ENCODE data around the gene ALAS1. TPM values are rescaled to one million over a fixed set of nuclear protein-coding genes. Genes with fewer than 3 reads are reported as not detected.
A peak's percentile ranks its signal among the peaks of the same experiment; 100 is the strongest.

The ALAS1 gene
- total and polyA plus RNA-seq, 9 of the 15 experiments (the other 6 are each of a cell fraction or from before 2014, with no cell fraction given) = 21.4 to 49.5 (median 34.4) TPM

- Histone ChIP-seq H3K4me2 (ENCODE audit: insufficient read depth, low read length) (peak overlapping the region; percentile 95), H3K4me3 (peak overlapping the region; percentile 95), H3K9me3 (replicated peaks; ENCODE audit: control insufficient read depth, insufficient read depth, low read depth, low read length) (no peaks in the 10 kb centered on the region), H3K4me1 (replicated peaks in 1 of 2; ENCODE audit: control insufficient read depth in 2 of 2, insufficient read depth in 2 of 2, low read length in 2 of 2) (peaks cover 10 to 11% of the 10 kb centered on the region in 2 experiments; a peak in 4 of 5 replicates), H2AFZ (ENCODE audit: low read depth, low read length) (peak overlapping the region; percentile 94), H4K20me1 (replicated peaks; ENCODE audit: control insufficient read depth, insufficient read depth, low read length) (no peaks in the 10 kb centered on the region), H3K9me1 (ENCODE audit: control insufficient read depth, insufficient read depth, low read length) (no peaks in the 10 kb centered on the region), H3K36me3 (ENCODE audit: control insufficient read depth, insufficient read depth, low read length) (peaks cover 24% of the 10 kb centered on the region; the same call in 2 of the 3 replicates), H3K9ac (ENCODE audit: insufficient read depth in 1 of 2, low read depth in 2 of 2, low read length in 2 of 2) (peak overlapping the region; percentile 90 to 96), H3K27me3 (ENCODE audit: control insufficient read depth in 2 of 2, insufficient read depth in 2 of 2, low read length in 2 of 2) (no peaks in the 10 kb centered on the region), H3K79me2 (ENCODE audit: control insufficient read depth, insufficient read depth, low read length) (peaks cover 18% of the 10 kb centered on the region), H3K27ac (ENCODE audit: extremely low read depth, low read depth, low read length) (peak overlapping the region; percentile 69)
- intact Hi-C loops (cut with micrococcal nuclease) = loop anchor here (2.0 kb wide), 1 partner anchor 45 kb away; the partner anchor contains the start of gene ALAS1
- ChIA-PET POLR2A (interaction anchor here (0.6 to 2.0 kb wide), 9 partner anchors 18 to 172 kb away, joined by 3 to 7 read pairs (median 3); partner anchors contain the start of gene RPL29), CTCF (ENCODE audit: low intra/inter-chr PET ratio) (interaction anchor here (0.6 kb wide), 1 partner anchor 45 kb away, joined by 3 read pairs; no protein-coding TSS in a partner anchor)
- ATAC-seq (peak; percentile 76), DNase-seq (ENCODE audit: extremely low read depth in 1 of 4, low spot score in 3 of 4) (peak; percentile 34 to 61 (median 44)), FAIRE-seq (peak; percentile 81)
- in situ Hi-C loops (cut with MboI) = no loop called here
- 2% methylated on average over 15 of the region's 18 CpGs for WGBS (ENCODE audit: insufficient coverage, low coverage, missing lambda C conversion rate)
- BruUV-seq (replicated peaks) = no TSS peak
- TF ChIP-seq FOXP1 (CRISPR knock-in tag; IDR thresholded peaks at IDR 0.05) (no peak), CTCF (IDR thresholded peaks at IDR 0.05 in 2 of 3, conservative IDR thresholded peaks at IDR 0.05 in 1 of 3; ENCODE audit: insufficient read depth in 2 of 3, low read depth in 1 of 3, low read length in 3 of 3) (peak; percentile 23 to 31 (median 31); a peak in 3 of 6 replicates), ZBTB40 (IDR thresholded peaks at IDR 0.05) (no peak), ZBTB40 (CRISPR knock-in tag; IDR thresholded peaks at IDR 0.05) (no peak), HDAC2 (IDR thresholded peaks at IDR 0.05) (no peak), DIDO1 (tag; IDR thresholded peaks at IDR 0.05; ENCODE audit: low read depth) (no peak)
Measured at GRCh38 chr3:52153389-52154096, 44.4 kb upstream of the ALAS1 start.

Measured in K562 (cell line).